Heart left ventricle (tissue), 16 donors: ENCODE results near the gene KRTAP5-3. TPM values are rescaled to one million over a fixed set of nuclear protein-coding genes. Genes with fewer than 3 reads are reported as not detected.

Source experiments
- ATAC-seq, 4 donors: fragments of 200-7000 bp; cut with Tn5 transposase; one replicate each; pipeline ENCODE4 v1.9.1; 2020 to 2022; ENCODE audit warnings: moderate library complexity in 4 of 4, mild to moderate bottlenecking in 3 of 4, moderate number of reproducible peaks in 1 of 4
- DNase-seq, 5 donors: peaks; one replicate each; pipeline ENCODE4 v3.0.0-alpha.2; 2020
- H3K27ac ChIP-seq, 12 donors: fragments of 200-600 bp; sonication (generic) in 4 of 12; one replicate each; pipeline versions ENCODE4 v1.5.0 to v1.8.0; 2016 to 2022; ENCODE audit warnings: mild to moderate bottlenecking in 2 of 12
- H3K27me3 ChIP-seq, 9 donors: fragments of 200-600 bp; sonication (generic) in 2 of 9; one replicate each; pipeline versions ENCODE4 v1.5.1 to v1.8.0; 2016 to 2022; ENCODE audit warnings: mild to moderate bottlenecking in 3 of 9
- H3K36me3 ChIP-seq, 9 donors: fragments of 200-600 bp; sonication (generic) in 2 of 9; one replicate each; pipeline versions ENCODE4 v1.5.0 to v1.8.0; 2018 to 2022; ENCODE audit warnings: mild to moderate bottlenecking in 2 of 9
- H3K4me1 ChIP-seq, 12 donors: fragments of 200-600 bp; sonication (generic) in 4 of 12; one replicate each; pipeline versions ENCODE4 v1.5.0 to v1.8.0; 2016 to 2022; ENCODE audit warnings: mild to moderate bottlenecking in 3 of 12
- H3K4me3 ChIP-seq, 12 donors: fragments of 200-600 bp; sonication (generic) in 4 of 12; one replicate each; pipeline versions ENCODE4 v1.5.0 to v1.8.0; 2017 to 2022; ENCODE audit warnings: mild to moderate bottlenecking in 9 of 12, moderate library complexity in 4 of 12
- H3K9me3 ChIP-seq, 12 donors: fragments of 200-600 bp; sonication (generic) in 4 of 12; one replicate each; pipeline versions ENCODE4 v1.5.0 to v1.8.0; 2016 to 2022; ENCODE audit warnings: mild to moderate bottlenecking in 1 of 12
- CTCF ChIP-seq, 12 donors: fragments of 200-600 bp; sonication (generic) in 4 of 12; IDR thresholded peaks; one replicate each; pipeline versions ENCODE4 v1.5.0 to v1.8.0; 2018 to 2022; ENCODE audit warnings: antibody characterized with exemption in 12 of 12, mild to moderate bottlenecking in 5 of 12
- POLR2A ChIP-seq, 2 donors: fragments of 450-650 bp; IDR thresholded peaks; one replicate each; pipeline ENCODE4 v1.6.1; 2017; ENCODE audit warnings: antibody characterized with exemption in 2 of 2, mild to moderate bottlenecking in 2 of 2, moderate library complexity in 2 of 2
- WGBS, 4 donors: extraction: QIAGEN DNeasy Blood & Tissue Kit in 2 of 4; methylation state at CpG; one replicate each; pipeline versions ENCODE4 v1.1.5 to v1.1.7; 2013 to 2018; 5-methylcytosine and 5-hydroxymethylcytosine counted together
- intact Hi-C, 10 donors: fragments of 100-400 bp; cut with DNase I; formaldehyde crosslinking; loops; one replicate each; pipeline versions ENCODE4 v1.11.1 to v1.14.2; 2022
- polyA plus RNA-seq, 2 donors: library from polyadenylated mRNA; stranded (reverse); fragments of 200-250 nt; gene quantifications; one replicate each; pipeline ENCODE4 v1.2.3, GENCODE V29; 2013
- total RNA-seq, 9 donors: library from RNA; depleted of rRNA in 2 of 9; stranded (reverse); fragments of >200 nt in 2 of 9; fragmentation: NEBNext Ultra II Directional in 3 of 9; extraction: Animal tissue kit (Norgen Biotek cat#: 25700) in 3 of 9; gene quantifications; one replicate each; pipeline versions ENCODE4 v1.1.0 to v1.2.4, GENCODE V29; 2016 to 2023
- donor health status: ischemic (EF 13 %, LVEDD 7.1; RV severe dilation, severe dysfunction).
- donor health status: healthy with polysubstance abuse.
- donor health status: DM: no; HTN: yes; CAD: no.
- donor health status: DM: no; HTN: no; CAD: no.
- donor health status: ischemic (EF 25% LVEDD 6.9; RV normal size, moderate dysfunction).
- donor health status: ischemic (EF 25% LVEDD 5.7; RV mildly dilated, moderate dysfunction).
- donor health status: healthy.
- donor health status: DM: yes; HTN: yes; CAD: no.
- donor health status: ischemic (EF 35%, LVEDD 5.7; RV mildly dilated, moderate dysfunction).
- donor health status: nonischemic (EF 11% LVEDD 7.7; RV severe dilation, severe dysfunction).
- donor health status: DM: yes; HTN: yes; CAD: no.
- donor health status: PGD.
- donor health status: ischemic (EF 29% LVEDD 5.4; RV normal size, mild dysfunction).
- donor health status: nonischemic (EF 23%, LVEDD 6.1; RV moderate dilation, normal function).

The KRTAP5-3 gene
- total and polyA plus RNA-seq, 11 donors = not detected

- WGBS, 4 donors = 63 to 72% (median 71%) methylated on average over 4 to 8 of the region's 8 CpGs
- no peak for ATAC-seq
- peaks cover 2 to 78% (median 35%) of the 10 kb centered on the region in 12 donors for H3K4me1 ChIP-seq
- H3K27ac ChIP-seq = peak overlapping the region in 5 of 12 donors; percentile 83 to 93 (median 90)
- H3K27me3 ChIP-seq = peaks cover 0 to 25% (median 0%) of the 10 kb centered on the region in 9 donors
- H3K36me3 ChIP-seq = peaks cover 0 to 4% (median 0%) of the 10 kb centered on the region in 9 donors
- TF ChIP-seq CTCF (IDR thresholded peaks at IDR 0.05) = no peak
- TF ChIP-seq POLR2A (IDR thresholded peaks at IDR 0.05) = no peak
- H3K4me3 ChIP-seq = peak overlapping the region in 10 of 12 donors; percentile 61 to 81 (median 71)
- no peaks in the 10 kb centered on the region for H3K9me3 ChIP-seq
- intact Hi-C loops = loop anchor here in 5 of 10 donors (5.0 to 10.0 kb wide), 4 partner anchors 33 to 366 kb away; partner anchors contain the start of gene TOLLIP (in 1 of the 5)
- DNase-seq = peak in 1 of 5 donors; percentile 8
Measured at GRCh38 chr11:1570531-1570895, 37.8 kb downstream of the KRTAP5-3 start.

- H3K27ac ChIP-seq = peak overlapping the region in 5 of 12 donors; percentile 83 to 93 (median 90)
- H3K36me3 ChIP-seq = peaks cover 0 to 8% (median 0%) of the 10 kb centered on the region in 9 donors
- no peak for TF ChIP-seq CTCF (IDR thresholded peaks at IDR 0.05)
- no peak for TF ChIP-seq POLR2A (IDR thresholded peaks at IDR 0.05)
- H3K9me3 ChIP-seq = no peaks in the 10 kb centered on the region
- WGBS, 4 donors = 57 to 72% (median 67%) methylated on average over 7 to 11 of the region's 11 CpGs
- DNase-seq (peak in 1 of 5 donors; percentile 9), ATAC-seq (no peak)
- peaks cover 2 to 83% (median 37%) of the 10 kb centered on the region in 12 donors for H3K4me1 ChIP-seq
- H3K4me3 ChIP-seq = peak overlapping the region in 6 of 12 donors; percentile 67 to 81 (median 71)
- intact Hi-C loops = loop anchor here in 5 of 10 donors (5.0 to 10.0 kb wide), 4 partner anchors 33 to 365 kb away; partner anchors contain the start of gene TOLLIP (in 1 of the 5)
- H3K27me3 ChIP-seq = peaks cover 0 to 25% (median 0%) of the 10 kb centered on the region in 9 donors
Measured at GRCh38 chr11:1570001-1570453, 38.2 kb downstream of the KRTAP5-3 start.

GRCh38 chr11:1569251-1569780 is 38.9 kb downstream of the KRTAP5-3 start:
- H3K27ac ChIP-seq = peak overlapping the region in 3 of 12 donors; percentile 83 to 93 (median 92)
- TF ChIP-seq POLR2A (IDR thresholded peaks at IDR 0.05) = no peak
- no peak for TF ChIP-seq CTCF (IDR thresholded peaks at IDR 0.05)
- H3K36me3 ChIP-seq = peaks cover 0 to 9% (median 0%) of the 10 kb centered on the region in 9 donors
- WGBS, 4 donors = 39 to 76% (median 64%) methylated on average over 10 to 14 of the region's 14 CpGs
- no peaks in the 10 kb centered on the region for H3K9me3 ChIP-seq
- intact Hi-C loops = no loop called here
- DNase-seq (peak in 1 of 5 donors; percentile 26), ATAC-seq (no peak)
- H3K4me3 ChIP-seq = peak overlapping the region in 1 of 12 donors; percentile 70
- peaks cover 0 to 24% (median 0%) of the 10 kb centered on the region in 9 donors for H3K27me3 ChIP-seq
- H3K4me1 ChIP-seq = peaks cover under 1 to 85% (median 42%) of the 10 kb centered on the region in 12 donors

GRCh38 chr11:1568441-1568911 is 39.8 kb downstream of the KRTAP5-3 start:
- H3K4me1 ChIP-seq = peaks cover 0 to 83% (median 37%) of the 10 kb centered on the region in 12 donors
- intact Hi-C loops = no loop called here
- no peak overlapping the region for H3K4me3 ChIP-seq
- 30 to 63% (median 58%) methylated on average over 2 to 13 of the region's 13 CpGs for WGBS, 4 donors
- ATAC-seq (no peak), DNase-seq (peak in 3 of 5 donors; percentile 10 to 58 (median 26))
- H3K27ac ChIP-seq = peak overlapping the region in 1 of 12 donors; percentile 82
- peaks cover 0 to 15% (median 0%) of the 10 kb centered on the region in 9 donors for H3K27me3 ChIP-seq
- TF ChIP-seq POLR2A (IDR thresholded peaks at IDR 0.05) (no peak), CTCF (IDR thresholded peaks at IDR 0.05) (no peak)
- no peaks in the 10 kb centered on the region for H3K9me3 ChIP-seq
- H3K36me3 ChIP-seq = peaks cover 0 to 17% (median 5%) of the 10 kb centered on the region in 9 donors
